Ovary (tissue), 9 donors: ENCODE data around the gene MRAS. TPM values are rescaled to one million over a fixed set of nuclear protein-coding genes. Genes with fewer than 3 reads are reported as not detected.

Experiments
- DNase-seq, 5 donors: peaks; one replicate each; pipeline ENCODE4 v3.0.0-alpha.2; 2019 to 2020
- H3K27ac ChIP-seq, 2 donors: fragments of 200-600 bp; one replicate each; pipeline versions ENCODE4 v1.5.1 to v1.8.0; 2019 to 2022
- H3K27me3 ChIP-seq: fragments of 200-600 bp; one replicate; pipeline ENCODE4 v1.8.0; 2022
- H3K36me3 ChIP-seq: fragments of 200-600 bp; sonication (generic); one replicate; pipeline ENCODE4 v1.5.1; 2019
- H3K4me1 ChIP-seq: one replicate; pipeline ENCODE4 v1.8.1; 2013; ENCODE audit warnings: mild to moderate bottlenecking, moderate library complexity; ENCODE audit not compliant: insufficient read depth
- H3K4me3 ChIP-seq: fragments of 200-600 bp; sonication (generic); one replicate; pipeline ENCODE4 v1.5.1; 2017
- H3K9me3 ChIP-seq, 2 donors: fragments of 200-600 bp in 1 of 2; sonication (generic) in 1 of 2; one replicate each; pipeline versions ENCODE4 v1.5.1 to v1.8.1; 2013 to 2019; ENCODE audit warnings: mild to moderate bottlenecking in 1 of 2, moderate library complexity in 1 of 2
- EP300 ChIP-seq: sonication (generic); formaldehyde crosslinking; IDR thresholded peaks from one replicate; pipeline ENCODE4 v1.6.1; 2017; ENCODE audit warnings: antibody characterized with exemption
- POLR2A ChIP-seq: fragments of 450-650 bp; IDR thresholded peaks from one replicate; pipeline ENCODE4 v1.6.1; 2017; ENCODE audit warnings: antibody characterized with exemption, mild to moderate bottlenecking, moderate library complexity
- WGBS, 3 donors: extraction: QIAGEN DNeasy Blood & Tissue Kit in 1 of 3; methylation state at CpG; one replicate each; pipeline versions ENCODE4 v1.1.5 to v1.1.7; 2013 to 2017; 5-methylcytosine and 5-hydroxymethylcytosine counted together
- intact Hi-C, 4 donors: fragments of 100-400 bp; cut with DNase I; formaldehyde crosslinking; loops; one replicate each; pipeline versions ENCODE4 v1.11.0 to v1.15.1; 2022 to 2023
- polyA plus RNA-seq, 2 donors: library from polyadenylated mRNA; stranded (reverse); fragments of 200-250 nt in 1 of 2; fragments of 350-450 nt in 1 of 2; fragmentation: Illumina TruSeq in 1 of 2; extraction: RNeasy Lipid Tissue Mini Kit (QIAGEN cat#74804) in 1 of 2; gene quantifications; one replicate each; pipeline ENCODE4 v1.2.3, GENCODE V29; 2013 to 2014
- total RNA-seq, 7 donors: library from RNA; depleted of rRNA in 2 of 7; stranded (reverse); fragments of >200 nt in 2 of 7; fragmentation: NEBNext Ultra II Directional in 3 of 7; extraction: Animal tissue kit (Norgen Biotek cat#: 25700) in 3 of 7; gene quantifications; one replicate each; pipeline versions ENCODE4 v1.1.0 to v1.2.4, GENCODE V29; 2016 to 2023
- TF ChIP-seq, protein P1 (sequence below), 3 donors: fragments of 450-650 bp in 2 of 3; fragments of 200-600 bp in 1 of 3; IDR thresholded peaks; one replicate each; pipeline versions ENCODE4 v1.5.1 to v1.8.0; 2016 to 2022; ENCODE audit warnings: antibody characterized with exemption in 3 of 3, mild to moderate bottlenecking in 1 of 3
- donor health status: DM: no; HTN: no; CAD: no; lungs with moderate emphysema.
- donor health status: DM: no; HTN: no; CAD: no.
- donor health status: Bipolar disorder and iron deficiency.
- donor health status: DM: yes; HTN: yes; CAD: no.
- donor health status: DM: no; HTN: no; CAD: no.
- donor health status: DM: yes; HTN: yes; CAD: no.

MRAS gene
- total and polyA plus RNA-seq, 9 donors: 35.9 to 148 (median 80.5) TPM

DNA sequence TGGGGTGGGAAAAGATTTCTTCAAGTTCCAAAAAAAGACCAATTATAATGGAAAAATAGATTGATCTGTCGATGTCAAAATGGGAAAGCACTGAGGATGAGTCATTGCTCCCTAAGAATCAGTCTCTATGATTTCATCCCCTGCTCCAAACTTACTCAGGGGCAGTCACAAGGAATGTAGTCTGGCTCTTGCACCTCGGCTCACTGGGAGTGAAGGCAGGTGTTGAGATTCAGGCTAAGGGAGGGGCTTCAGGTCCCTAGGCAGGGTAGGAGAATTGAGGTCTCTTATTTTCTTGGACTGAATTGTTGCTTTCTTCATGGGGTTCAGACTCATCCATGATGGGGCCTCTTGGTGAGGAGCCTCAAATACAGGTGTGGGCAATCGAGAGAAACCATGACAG is 100.3 kb downstream of the MRAS start:
- TF ChIP-seq, protein P1, sequence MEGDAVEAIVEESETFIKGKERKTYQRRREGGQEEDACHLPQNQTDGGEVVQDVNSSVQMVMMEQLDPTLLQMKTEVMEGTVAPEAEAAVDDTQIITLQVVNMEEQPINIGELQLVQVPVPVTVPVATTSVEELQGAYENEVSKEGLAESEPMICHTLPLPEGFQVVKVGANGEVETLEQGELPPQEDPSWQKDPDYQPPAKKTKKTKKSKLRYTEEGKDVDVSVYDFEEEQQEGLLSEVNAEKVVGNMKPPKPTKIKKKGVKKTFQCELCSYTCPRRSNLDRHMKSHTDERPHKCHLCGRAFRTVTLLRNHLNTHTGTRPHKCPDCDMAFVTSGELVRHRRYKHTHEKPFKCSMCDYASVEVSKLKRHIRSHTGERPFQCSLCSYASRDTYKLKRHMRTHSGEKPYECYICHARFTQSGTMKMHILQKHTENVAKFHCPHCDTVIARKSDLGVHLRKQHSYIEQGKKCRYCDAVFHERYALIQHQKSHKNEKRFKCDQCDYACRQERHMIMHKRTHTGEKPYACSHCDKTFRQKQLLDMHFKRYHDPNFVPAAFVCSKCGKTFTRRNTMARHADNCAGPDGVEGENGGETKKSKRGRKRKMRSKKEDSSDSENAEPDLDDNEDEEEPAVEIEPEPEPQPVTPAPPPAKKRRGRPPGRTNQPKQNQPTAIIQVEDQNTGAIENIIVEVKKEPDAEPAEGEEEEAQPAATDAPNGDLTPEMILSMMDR (IDR thresholded peaks at IDR 0.05): no peak
- H3K27me3 ChIP-seq: no peaks in the 10 kb centered on the region
- no peaks in the 10 kb centered on the region for H3K36me3 ChIP-seq
- H3K27ac ChIP-seq: no peak overlapping the region
- no peaks in the 10 kb centered on the region for H3K4me1 ChIP-seq
- no peak for DNase-seq
- intact Hi-C loops: no loop called here
- WGBS, 3 donors: 85 to 93% (median 90%) methylated on average over 3 of the region's 3 CpGs
- H3K4me3 ChIP-seq: no peak overlapping the region
- no peaks in the 10 kb centered on the region for H3K9me3 ChIP-seq

DNA sequence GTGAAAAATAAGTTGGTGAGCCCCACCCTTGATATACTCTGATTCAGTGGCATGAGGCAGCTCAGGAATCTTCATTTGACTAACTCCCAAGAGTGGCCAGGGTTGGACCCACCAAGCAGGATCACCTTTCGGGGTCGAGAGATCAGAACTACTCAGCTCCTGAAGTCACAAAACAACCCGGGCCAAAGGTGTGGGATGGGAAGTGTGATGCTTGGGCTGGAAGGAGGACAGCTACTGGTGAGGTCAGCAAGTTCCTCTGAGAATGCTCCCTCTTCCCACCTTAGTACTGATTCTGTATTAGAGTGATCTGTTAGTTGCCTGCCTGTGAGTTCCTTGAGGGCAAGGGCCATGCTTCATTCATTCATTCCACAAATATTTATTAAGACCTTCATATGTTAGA is 101.1 kb downstream of the MRAS start:
- peak in 1 of 5 donors; percentile 11 for DNase-seq
- H3K27me3 ChIP-seq: no peaks in the 10 kb centered on the region
- H3K9me3 ChIP-seq: no peaks in the 10 kb centered on the region
- TF ChIP-seq POLR2A (no peak), EP300 (no peak)
- TF ChIP-seq, protein P1 (IDR thresholded peaks at IDR 0.05): no peak
- no peaks in the 10 kb centered on the region for H3K36me3 ChIP-seq
- 78 to 88% (median 84%) methylated on average over 3 of the region's 3 CpGs for WGBS, 3 donors
- no peaks in the 10 kb centered on the region for H3K4me1 ChIP-seq
- no peak overlapping the region for H3K27ac ChIP-seq
- intact Hi-C loops: no loop called here
- H3K4me3 ChIP-seq: no peak overlapping the region

DNA sequence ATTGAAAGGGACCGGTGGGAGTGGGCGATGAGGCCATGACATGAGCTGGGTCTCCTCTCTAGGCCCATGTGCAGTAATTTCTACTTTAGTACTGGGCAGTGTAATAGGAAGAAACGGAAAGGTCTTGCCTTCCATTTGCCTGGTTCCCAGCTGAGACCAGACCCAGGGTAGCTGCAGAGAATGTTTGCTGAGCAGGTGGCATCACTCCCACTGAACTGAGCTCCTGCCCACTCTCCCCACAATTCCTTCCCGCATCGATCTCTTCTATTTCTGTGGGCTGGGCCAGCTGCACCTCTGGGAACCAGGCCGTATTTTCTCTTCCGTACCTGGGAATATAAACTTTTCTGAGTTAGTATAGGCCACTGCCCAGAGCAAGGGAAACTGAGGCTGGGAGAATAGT is 101.8 kb downstream of the MRAS start:
- Histone ChIP-seq H3K9me3 (no peaks in the 10 kb centered on the region), H3K27me3 (no peaks in the 10 kb centered on the region), H3K4me3 (no peak overlapping the region), H3K4me1 (no peaks in the 10 kb centered on the region), H3K36me3 (no peaks in the 10 kb centered on the region), H3K27ac (no peak overlapping the region)
- TF ChIP-seq EP300 (no peak), POLR2A (no peak)
- TF ChIP-seq, protein P1 (IDR thresholded peaks at IDR 0.05): no peak
- intact Hi-C loops: no loop called here
- WGBS, 3 donors: 81 to 94% (median 89%) methylated on average over 7 of the region's 7 CpGs
- peak in 1 of 5 donors; percentile 1 for DNase-seq

DNA sequence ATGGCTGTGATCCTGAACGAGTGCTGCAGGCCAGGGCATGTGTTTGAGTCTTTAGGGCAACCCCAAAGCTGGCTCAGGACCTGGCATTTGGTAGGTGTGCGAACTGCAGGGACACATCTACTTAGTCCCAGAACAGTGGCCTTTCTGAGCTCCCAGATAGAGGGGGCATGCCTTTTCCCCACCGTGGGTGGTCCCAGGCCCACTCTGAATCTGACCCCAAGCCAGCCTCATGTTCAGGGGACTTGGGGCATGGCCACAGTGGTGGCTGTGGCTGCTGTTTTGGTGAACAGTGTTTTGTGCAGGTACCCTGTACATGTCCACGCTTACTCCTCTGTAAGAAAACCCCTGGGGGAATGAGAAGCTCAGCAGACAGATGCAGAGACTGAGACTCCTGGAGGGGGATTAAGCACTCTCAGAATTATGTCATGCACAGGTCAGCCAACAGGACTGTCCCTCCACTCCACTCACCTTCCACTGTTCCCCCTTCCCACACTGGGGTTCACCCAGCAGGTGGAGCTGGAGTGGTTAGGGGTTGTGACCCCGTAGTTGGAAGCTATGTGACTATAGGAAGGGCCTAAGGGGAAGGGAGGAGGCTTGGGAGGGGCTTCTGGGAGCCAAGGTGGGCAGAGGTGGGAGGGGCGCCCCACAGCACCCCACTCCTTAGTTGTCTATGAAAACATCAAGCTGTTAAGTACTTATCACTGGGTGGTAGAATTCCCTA is 102.5 kb downstream of the MRAS start:
- peak in 1 of 5 donors; percentile 12 for DNase-seq
- TF ChIP-seq, protein P1 (IDR thresholded peaks at IDR 0.05): no peak
- no peak overlapping the region for H3K4me3 ChIP-seq
- WGBS, 3 donors: 81 to 84% (median 84%) methylated on average over 6 of the region's 6 CpGs
- no peaks in the 10 kb centered on the region for H3K9me3 ChIP-seq
- no peak overlapping the region for H3K27ac ChIP-seq
- no peaks in the 10 kb centered on the region for H3K36me3 ChIP-seq
- intact Hi-C loops: no loop called here
- no peaks in the 10 kb centered on the region for H3K4me1 ChIP-seq
- H3K27me3 ChIP-seq: no peaks in the 10 kb centered on the region
